RPMI8226 (cell line): ENCODE results near the gene RPS6KL1.
A peak's percentile ranks its signal among the peaks of the same experiment; 100 is the strongest.

Experiments
- DNase-seq: peaks from one replicate; pipeline ENCODE4 v3.0.0-alpha.2; 2015

Gene RPS6KL1

DNA sequence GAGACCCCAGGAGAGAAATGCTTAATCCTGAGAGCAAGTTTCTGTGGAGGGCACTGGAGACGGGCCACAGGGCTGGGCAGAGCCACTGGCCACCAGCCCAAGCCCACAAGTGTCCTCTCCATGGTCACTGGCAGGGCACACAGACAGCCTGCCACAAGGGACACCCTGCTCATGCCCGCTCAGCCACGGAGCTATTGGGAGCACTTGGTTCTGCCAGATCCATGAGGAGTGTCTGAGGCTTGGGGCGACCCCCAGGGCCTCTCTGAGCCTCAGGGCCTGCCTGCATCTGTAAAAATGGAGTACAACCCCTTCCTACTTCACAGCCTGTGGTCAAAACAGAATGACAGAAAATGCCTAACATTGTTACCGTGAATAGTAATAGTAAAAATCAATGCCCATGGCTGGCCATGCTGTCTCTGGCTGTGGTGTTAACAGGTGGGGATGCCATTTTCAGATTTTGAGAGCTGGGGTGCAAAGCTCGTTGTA lies 29.2 kb upstream of the RPS6KL1 start:
- DNase-seq, result no peak

DNA sequence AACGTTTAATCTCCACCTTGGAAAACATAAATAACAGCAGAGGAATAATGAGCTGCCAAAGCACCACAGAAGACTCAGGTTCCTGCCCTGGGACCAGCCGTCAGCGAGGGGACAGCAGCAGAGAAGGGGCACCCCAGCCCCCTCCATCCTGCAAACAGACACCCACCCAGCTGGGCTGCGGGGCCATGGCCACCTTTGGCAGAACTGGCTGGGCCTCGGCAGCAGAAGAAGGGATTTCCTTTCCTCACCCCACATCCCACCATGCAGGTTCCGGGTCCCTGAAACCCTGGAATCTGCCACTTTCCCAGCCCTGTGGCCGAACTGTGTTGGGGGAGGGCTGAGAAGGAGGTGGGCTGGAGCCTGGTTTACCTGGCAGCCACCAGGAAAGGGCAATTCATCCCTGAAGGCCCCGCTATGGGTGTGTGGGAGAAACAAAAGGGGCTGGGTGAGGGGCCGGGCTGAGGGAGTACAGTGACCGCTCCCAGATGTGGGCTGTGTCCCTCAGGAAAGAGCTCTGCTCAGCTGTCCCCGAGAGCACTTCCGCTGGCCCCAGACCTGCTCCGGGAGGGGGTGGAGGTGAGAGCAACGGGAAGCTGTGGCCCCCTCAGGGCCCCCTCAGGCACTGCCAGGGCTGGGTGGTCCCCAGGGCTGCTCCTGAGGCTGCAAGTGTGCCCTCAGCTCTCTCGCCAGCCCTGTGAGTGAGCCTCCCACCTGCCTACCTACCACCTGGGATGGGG lies 28.6 kb upstream of the RPS6KL1 start:
- DNase-seq, result no peak

DNA sequence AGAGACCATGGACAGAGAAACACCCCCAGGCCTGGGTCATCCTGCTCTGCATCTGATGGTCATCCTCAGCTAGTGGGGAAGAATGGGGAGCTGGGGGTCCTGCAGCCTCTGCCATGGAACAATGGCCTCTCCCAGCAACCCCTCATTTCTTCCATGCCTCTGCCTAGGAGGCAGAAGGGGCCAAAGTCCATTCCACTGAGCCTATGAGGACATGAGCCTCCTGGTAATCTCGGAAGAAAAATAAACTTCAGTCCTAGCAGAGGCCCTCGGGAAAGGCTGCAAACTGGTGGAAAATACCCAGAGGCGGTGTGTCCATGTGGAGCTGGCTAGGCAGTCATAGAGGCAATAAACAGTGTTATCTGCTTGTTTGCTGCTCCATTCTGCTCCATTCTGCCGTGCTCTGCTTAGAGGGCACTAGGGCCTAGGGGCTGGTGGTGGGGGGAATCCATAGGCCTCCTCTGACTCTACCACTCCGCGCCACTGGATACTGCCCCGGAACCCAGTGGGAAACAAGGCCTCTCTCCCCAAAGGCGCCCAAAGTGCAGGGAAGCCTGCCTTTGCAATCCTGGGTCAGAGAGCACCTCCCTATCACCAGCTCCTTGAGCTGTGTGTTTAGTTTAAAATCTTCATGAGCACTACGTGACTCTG lies 27.9 kb upstream of the RPS6KL1 start:
- DNase-seq, result no peak

DNA sequence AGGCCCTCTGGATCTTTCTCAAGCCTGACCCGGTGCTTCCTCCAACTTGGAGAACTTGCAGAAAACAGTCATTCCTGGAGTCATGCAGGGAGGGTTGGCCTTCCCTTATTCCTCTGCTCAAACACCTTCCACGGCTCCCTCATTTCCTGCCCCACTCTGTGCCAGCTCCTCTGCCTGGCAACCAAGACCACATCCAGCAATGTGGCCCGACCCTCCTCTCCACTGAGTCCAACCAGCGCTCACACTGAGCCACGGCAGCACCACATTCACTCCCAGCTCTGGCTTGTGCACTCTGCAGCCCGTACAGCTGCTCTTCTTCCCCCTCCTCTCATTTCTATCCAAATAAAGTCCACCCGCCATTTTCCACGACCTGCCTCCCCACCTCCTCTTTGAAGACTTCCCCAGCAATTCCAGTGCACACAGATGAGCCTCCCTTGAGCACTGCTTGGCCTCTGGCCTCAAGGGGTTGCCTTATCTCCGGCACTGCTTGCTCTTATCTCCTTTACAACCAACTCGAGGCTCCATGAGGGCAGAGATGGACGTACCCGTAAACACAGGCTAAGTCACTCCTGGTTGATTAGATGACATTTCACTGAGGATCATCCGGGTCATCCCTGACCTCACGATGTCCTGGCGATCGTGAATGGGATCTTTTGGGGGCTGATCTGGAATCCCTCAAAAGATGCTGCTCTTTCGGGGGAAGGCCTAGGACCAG lies 27.0 kb upstream of the RPS6KL1 start:
- DNase-seq, result no peak

DNA sequence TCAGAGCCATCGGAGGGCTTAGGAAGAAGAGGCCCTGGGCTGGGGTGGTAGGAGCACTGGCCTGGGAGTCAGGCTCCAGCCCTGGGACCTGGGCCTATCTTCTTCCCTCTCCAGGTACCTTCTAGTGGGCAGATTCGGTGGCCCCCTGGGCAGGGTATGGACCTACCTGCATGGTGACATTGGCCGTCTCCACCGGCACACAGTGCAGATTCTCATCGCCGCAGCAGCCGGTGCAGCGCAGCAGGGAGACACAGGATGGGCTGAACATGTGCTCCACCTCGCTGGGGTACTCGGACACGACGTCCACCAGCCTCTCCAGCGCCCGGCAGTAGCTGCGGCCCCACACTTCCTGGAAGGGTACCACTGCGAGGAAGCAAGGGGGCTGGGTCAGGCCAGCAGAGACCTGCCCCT lies 26.1 kb upstream of the RPS6KL1 start:
- DNase-seq, result no peak

DNA sequence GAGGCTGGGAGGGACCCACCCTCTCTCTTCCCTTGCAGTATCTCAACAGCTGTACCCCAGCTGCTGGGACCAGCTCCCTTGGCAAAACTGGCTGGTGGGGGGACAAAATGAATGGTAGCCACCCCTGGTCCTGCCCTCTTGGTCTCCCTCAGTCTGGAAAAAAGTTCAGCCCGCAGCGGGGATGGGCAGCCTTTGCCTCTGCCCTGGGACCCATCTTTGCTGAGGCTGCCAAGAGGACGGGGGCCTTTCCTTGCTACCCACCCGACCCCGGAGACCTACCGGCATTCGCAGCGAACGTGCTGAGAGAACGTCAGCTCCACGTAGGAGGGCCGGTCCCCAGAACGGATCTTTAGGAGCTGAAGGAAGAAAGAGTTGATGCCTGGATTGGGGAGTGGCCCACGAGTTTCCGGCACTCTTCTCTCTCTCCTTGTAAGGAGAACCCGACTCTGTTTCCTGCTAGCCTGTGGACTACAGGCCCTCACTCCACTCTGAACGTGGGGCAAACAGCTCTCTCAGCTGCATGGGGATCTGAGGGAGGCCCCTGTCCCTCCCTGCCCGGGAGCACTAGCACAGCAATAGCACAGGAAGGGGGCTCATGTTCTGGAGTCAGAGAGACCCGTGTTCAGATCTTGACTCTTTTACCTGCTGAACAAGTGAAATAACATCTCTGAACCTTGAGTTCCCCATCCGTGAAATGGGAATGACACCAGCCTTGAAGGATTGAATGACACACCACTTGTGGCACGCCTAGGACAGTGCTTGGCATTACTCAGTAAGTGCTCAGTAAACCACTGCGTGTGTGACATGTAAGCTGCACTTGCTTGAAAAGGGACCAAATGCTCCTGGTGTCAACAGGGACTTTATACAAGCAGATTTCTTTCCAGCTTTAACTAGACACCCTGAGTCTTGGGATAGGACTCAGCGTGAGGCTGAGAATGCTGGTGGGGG lies 25.4 kb upstream of the RPS6KL1 start:
- DNase-seq, result no peak

DNA sequence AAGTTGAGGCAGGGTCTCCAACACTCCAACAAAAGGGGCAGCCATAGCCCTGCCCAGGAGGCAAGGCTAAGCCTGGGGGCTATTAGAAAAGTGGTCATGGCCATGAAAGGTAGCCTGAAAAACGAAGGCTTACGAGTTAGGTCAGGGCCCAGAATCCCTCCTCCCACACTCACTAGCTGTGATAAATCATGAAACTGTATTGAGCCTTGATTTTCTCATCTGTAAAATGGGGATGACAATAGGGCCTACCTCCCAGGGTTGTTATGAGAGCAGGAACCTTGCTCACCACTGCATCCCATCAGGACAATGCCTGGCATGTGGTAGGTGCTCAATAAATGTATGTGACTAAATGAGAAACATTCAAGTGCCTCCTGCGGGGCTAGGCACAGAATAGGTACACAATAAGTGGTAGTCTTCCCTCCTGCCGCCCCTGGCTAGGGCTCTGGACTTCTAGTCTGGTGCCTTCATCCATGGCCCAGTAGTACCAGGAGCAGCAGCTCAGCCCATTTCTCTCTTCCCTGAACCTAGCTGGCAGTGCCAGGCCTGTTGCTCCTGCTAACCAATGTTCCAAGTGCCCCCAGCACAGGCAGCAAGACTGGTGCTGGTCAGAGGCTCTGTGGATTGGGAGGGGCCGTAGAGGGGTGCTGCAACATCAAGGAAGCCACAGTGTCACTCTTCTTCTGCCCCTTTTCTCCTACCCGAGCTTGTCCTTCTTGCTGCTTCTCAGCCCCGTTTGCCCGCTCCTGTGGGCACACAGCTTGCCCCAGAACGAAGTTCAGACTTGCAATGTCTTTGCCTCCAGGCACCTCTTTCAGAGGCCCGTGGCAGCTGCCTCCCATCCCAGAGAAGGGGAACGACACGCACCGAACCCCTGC lies 24.5 kb upstream of the RPS6KL1 start:
- DNase-seq, result no peak

DNA sequence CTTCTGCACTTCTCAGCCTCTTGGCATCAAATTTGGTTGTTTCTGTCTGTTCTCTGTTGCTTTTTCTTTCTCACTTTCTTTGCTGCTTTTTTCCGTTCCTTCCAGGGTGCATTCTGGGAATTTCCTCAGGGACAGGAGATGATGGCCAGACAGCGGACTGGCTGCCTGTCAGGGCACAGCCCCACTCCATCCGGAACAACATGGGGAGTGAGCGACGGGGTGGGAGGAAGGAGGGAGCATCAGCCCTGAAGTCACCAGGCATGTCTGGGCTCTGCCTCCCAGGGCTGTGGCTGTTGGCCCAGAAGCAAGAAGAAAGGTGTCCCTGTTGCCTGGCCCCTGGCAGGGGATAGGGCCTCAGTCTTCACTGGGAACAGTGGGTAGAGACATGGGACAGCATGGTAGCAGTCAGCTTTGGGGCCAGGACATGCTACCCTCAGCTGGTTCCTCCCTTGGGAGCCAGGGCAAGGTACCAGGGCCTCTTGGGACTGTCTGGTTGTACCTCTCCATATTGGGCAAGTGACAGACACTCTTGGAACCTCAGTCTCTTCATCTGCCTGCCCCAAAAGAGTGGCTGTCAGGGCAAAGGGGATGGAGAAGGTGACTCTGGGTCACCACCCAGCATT lies 23.7 kb upstream of the RPS6KL1 start:
- DNase-seq, result no peak

DNA sequence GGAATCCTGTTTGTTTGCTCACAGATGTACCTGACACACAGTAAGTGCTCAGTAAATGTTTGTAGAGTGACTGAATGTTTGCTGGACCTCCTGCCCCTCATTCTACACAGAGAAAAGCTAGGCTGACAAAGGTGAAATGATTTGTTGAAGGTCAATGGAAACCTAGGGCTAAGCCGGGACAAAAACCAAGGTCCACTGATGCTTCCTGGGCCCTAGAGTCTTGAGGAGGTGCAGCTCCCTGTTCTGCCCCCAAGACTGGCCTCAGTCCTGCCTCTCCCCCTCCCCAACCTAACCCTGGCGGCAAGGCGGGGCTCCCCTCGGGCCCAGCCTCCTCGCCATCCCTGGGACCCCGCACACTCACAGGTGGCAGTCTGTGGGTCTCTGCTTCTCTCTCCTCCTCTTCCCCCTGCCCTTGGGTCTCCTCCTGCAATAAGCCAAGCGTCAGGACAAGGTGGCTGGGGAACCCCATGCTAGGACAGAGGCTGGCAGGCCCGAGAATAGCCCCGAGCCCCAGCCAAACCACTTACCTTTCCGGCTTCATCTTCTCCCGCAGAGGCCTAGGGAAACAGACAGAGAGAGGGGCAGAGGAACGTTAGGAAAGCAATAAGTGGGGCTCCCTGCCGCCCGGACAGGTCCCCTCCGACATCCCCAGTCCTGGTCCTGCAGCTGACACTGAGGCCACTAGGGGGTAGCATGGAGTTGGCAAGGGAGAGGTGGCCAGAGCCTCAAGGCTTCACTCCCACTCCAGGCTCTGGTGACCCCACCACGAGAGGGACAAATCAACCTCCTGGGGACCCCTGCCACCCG lies 23.0 kb upstream of the RPS6KL1 start:
- DNase-seq, result peak; percentile 68

DNA sequence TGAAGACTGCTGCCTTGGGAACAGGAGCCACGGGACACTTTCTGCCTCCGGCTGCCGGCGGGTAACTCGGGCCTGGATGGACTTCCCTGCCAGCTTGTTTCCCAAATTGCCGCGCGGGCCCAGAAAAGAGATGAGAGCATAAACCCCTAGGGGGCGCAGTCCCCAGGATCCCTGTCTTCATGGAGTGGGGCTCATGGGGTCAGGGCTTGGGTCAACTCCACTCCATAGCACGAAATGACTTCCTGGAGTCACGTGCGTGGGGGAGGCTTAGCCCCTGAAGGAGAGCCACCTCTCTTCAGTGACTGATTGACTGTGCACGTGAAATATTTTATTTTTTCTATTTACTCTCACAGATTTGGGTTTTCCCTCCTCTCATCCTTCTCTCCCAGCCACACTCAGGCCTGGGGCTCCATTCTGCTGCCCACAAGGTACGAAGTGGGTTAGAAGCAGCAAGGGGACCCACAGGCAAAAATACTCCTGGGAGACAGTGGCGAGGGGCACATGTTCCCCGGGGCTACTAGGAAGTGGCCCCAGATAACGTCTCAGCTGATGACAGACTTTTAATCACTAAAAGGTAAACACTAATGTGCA lies 22.3 kb upstream of the RPS6KL1 start:
- DNase-seq, result peak; percentile 42

DNA sequence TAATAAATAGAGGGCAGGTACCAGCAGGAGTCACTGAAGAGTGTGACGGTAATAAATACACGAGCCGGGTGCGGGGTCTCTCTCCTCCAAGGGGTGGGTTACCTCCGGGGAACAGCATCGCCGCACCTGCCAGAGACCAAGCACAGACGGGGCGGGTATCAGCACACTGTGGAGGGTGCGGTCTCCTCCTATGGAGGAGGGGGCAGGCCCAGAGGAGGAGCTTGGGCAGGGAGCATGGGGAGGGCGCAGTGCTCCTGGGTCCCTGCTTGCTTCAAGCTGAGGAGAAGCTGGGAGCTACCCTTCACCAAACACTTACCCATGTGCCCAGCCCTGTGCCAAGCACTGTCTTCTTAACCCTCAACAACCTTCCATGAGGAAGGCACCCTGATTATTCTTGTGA lies 19.5 kb upstream of the RPS6KL1 start:
- no peak for DNase-seq

DNA sequence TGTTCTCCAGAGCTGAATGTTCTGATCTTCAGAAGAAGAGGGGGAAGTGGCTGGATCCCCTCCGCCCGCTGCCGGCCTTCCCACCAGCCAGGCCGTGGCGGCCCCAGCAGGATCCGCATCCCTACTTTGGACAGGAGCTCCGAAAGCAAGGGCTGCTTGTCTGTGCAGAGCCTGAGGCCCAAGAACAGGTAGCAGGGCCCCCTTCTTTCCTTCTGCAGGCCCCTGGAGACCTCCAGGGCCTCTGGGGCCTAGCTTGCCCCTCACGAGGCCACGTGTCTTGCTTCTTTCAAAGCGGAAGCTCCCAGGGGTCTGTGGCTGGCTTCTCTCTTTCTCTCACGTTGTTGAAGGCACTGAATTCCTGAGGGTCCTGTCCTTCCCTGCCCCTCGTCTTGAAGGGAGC lies 19.1 kb upstream of the RPS6KL1 start:
- DNase-seq, result no peak

DNA sequence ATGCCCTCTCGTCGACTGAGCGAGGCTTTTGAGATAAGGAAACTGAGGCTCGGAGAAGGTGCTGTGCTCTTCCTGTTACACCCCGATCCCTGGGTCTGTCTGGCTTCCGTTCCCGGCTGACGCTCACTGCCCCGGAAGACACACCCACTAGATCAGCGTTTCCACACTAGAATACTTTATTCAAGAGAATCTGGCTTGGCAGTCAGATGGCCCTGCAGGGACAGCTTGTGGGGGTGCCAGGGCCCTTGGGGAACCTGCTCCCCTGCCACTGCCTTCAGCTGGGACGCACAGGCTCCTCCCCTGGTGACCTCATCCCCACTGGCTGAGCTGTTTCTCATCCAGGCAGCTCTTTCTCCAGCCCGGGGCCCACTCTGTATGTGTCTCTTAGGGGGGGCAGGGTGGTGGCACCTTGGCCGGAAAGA lies 18.6 kb upstream of the RPS6KL1 start:
- DNase-seq, result no peak

DNA sequence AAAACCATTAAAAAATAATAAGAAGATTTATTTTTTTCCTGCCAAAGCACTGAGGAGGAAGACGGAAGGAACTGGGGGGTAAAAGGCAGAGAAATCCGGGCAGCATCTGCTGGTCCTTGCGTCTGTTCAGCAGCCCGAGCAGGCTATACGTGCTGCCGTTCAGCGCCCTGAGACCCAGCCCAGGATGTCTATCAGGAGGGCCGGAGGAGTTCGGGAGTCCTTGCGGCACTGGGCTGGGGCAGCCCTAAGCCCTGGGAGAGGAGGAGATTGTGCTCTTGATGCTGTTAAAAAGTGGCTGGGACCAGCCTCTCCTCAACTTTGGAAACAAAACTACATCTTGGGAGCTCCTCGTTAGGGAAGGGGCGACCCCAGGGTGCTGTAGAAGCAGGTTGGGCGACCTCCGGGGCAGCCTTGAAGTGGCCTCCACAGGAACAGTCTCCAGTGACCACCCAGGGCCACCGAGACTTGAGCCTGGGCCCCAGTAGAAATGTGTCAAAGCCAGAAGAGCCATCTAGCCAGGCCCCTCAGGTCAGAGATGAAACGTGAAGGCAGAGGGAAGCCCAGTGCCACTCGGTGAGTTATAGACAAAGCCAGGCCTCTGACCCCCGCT lies 18.0 kb upstream of the RPS6KL1 start:
- DNase-seq, result no peak

DNA sequence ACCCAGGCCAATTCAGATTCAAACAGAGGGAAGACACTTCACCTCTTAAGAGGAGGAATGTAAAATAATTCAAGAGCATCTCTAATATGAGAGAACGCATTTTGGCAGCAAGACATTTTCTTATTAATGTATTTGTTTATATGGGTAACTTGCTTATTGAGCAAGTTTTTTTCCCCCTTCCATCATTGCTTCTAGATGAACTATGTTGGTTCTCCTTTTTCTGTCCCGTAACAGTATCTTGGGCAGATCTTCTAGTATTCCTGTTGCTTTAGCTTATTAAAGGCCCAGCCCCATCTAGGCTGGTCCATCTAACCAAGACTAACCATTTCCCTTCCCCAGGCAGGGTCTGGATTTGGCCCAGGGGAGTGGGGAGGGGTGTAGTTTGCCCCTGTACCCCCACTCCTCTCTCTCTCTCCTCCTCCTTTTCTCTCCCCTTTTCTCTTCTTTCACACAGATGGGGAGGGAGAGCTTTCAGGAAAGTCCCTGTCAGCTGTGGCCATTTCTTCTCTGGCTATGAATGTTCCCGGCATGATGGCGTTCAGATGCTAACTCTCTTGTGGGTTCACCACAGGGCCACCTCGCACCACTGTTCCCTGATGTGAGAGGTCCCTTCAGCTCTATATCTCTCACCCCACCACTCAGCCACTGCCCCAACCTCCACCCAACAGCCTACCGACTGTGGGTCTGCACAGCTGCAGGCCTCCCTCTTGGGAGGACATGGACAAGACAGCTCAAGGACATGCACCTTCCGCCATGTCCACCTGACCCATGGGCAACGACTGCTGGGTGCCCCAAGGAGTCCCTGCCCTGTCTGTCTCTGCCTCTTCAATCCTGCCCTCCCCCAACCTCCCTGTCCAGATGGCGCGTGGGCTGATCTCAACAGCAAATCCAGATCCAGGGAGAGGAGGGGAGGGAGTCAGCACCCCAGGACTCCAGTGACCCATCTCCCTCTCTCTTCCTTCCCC lies 15.8 kb upstream of the RPS6KL1 start:
- no peak for DNase-seq

DNA sequence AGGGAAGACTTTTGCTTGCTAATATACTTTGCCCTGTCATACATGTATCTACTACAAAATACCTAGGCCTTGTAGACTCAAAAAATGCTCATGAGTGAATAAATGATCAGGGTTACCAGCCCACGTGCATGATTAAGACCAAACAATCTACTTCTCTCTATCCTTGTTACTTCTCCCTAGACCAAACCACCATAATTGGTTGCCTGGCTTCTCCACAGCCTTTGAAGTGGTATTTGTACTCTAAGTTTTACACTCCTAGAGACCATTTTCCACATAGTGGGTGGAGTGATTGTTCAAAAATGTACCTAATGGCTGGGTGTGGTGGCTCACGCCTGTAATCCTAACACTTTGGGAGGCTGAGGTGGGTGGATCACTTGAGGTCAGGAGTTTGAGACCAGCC lies 14.1 kb upstream of the RPS6KL1 start:
- no peak for DNase-seq

DNA sequence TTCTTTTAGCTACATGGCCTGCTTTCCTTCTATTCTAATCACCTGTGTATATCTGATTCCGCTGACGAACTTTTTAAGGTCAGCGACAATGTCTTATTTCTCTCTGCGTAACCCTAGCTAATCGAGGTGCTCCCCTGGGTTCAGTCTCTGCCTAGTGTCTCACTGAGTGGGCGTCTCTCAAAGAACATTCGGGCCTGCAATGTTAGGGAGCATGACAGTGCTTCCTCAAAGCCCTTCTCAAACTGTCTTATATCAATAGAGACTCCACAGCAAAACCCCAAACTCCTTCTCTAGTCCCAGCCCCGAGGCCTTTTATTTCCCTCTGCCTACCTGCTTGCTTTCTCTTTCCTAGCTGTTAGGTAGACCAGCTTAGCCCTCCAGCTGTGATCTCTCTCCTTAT lies 13.7 kb upstream of the RPS6KL1 start:
- DNase-seq, result no peak

DNA sequence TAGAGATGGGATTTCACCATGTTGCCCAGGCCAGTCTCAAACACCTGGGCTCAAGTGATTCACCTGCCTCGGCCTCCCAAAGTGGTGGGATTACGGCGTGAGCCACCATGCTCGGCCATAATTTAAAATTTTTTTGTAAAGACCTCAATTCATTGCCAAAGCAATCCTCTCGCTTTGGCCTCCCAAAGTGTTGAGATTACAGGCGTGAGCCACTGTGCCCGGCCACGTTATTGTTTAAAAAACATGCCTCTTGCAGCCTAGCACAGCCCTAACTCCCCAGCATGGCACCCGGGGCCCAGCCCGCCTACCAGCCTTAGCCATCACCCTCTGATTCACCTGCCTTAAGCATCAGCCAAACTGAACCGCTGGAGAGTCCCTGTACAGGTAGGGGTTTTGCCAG lies 13.1 kb upstream of the RPS6KL1 start:
- DNase-seq, result no peak

DNA sequence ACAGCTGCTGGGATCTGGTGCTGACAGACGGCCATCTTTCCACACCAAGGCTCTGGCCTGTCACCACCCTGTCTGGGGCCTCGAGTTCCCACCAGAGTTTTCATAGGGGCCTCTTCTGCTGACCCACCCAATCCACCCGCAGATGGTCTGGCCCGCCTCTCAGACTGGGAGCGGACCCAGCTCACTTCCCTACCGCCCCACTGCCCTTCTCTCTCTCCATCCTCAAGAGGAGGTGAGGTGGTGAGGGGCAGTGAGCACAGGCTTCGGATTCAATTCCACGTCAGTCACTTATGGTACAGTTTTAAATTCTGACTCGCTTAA lies 12.3 kb upstream of the RPS6KL1 start:
- DNase-seq, result no peak
